Adrenal gland (tissue), 12 donors: Measurements from ENCODE around the gene MFN2. TPM values are rescaled to one million over a fixed set of nuclear protein-coding genes. Genes with fewer than 3 reads are reported as not detected.

Experiments used
- DNase-seq, 7 donors: peaks; one replicate each; pipeline ENCODE4 v3.0.0-alpha.2; 2019 to 2020
- H3K27ac ChIP-seq, 5 donors: fragments of 200-600 bp; sonication (generic) in 4 of 5; 1 replicate in 3 of 5; 2 replicates in 2 of 5; pipeline versions ENCODE4 v1.5.1 to v1.8.0; 2016 to 2020; ENCODE audit warnings: mild to moderate bottlenecking in 1 of 5
- H3K27me3 ChIP-seq: fragments of 200-600 bp; 2 replicates; pipeline ENCODE4 v1.8.0; 2021
- H3K36me3 ChIP-seq, 2 donors: fragments of 200-600 bp; replicated peaks in 1 of 2; 1 replicate in 1 of 2; 2 replicates in 1 of 2; pipeline versions ENCODE4 v1.5.1 to v1.8.0; 2018 to 2022
- H3K4me1 ChIP-seq, 2 donors: fragments of 200-600 bp; replicated peaks in 1 of 2; 1 replicate in 1 of 2; 2 replicates in 1 of 2; pipeline versions ENCODE4 v1.5.1 to v1.8.0; 2018 to 2021
- H3K4me3 ChIP-seq, 4 donors: fragments of 200-600 bp; sonication (generic) in 3 of 4; one replicate each; pipeline ENCODE4 v1.5.1; 2016 to 2018
- H3K9me3 ChIP-seq, 3 donors: fragments of 200-600 bp; sonication (generic) in 1 of 3; replicated peaks in 1 of 3; 1 replicate in 2 of 3; 2 replicates in 1 of 3; pipeline versions ENCODE4 v1.5.1 to v1.8.0; 2016 to 2021
- CTCF ChIP-seq, 6 experiments: fragments of 450-650 bp in 4 of 6; fragments of 200-600 bp in 2 of 6; sonication (generic) in 1 of 6; IDR thresholded peaks; 1 replicate in 5 of 6; 2 replicates in 1 of 6; pipeline versions ENCODE4 v1.5.1 to v1.8.0; 2016 to 2021; ENCODE audit warnings: antibody characterized with exemption in 6 of 6, mild to moderate bottlenecking in 2 of 6, moderate library complexity in 1 of 6
- POLR2A ChIP-seq, 2 donors: fragments of 450-650 bp; IDR thresholded peaks; one replicate each; pipeline ENCODE4 v1.6.1; 2017; ENCODE audit warnings: antibody characterized with exemption in 2 of 2, mild to moderate bottlenecking in 2 of 2, moderate library complexity in 1 of 2
- WGBS, 4 donors: extraction: QIAGEN DNeasy Blood & Tissue Kit in 2 of 4; methylation state at CpG; one replicate each; pipeline versions ENCODE4 v1.1.5 to v1.1.7; 2013 to 2017; 5-methylcytosine and 5-hydroxymethylcytosine counted together
- intact Hi-C, 2 donors: fragments of 100-400 bp; cut with DNase I; formaldehyde crosslinking; loops; one replicate each; pipeline versions ENCODE4 v1.14.1 to v1.15.0; 2022 to 2023
- polyA plus RNA-seq, 3 donors: library from polyadenylated mRNA; stranded (reverse); fragments of 200-250 nt in 2 of 3; fragments of 350-450 nt in 1 of 3; fragmentation: Illumina TruSeq in 1 of 3; extraction: RNeasy Lipid Tissue Mini Kit (QIAGEN cat#74804) in 1 of 3; gene quantifications; one replicate each; pipeline ENCODE4 v1.2.3, GENCODE V29; 2013 to 2014
- total RNA-seq, 9 donors: library from RNA; depleted of rRNA in 4 of 9; stranded (reverse); fragments of >200 nt in 4 of 9; fragments of 120-200 nt in 1 of 9; fragmentation: NEBNext Ultra II Directional in 1 of 9; extraction: Animal tissue kit (Norgen Biotek cat#: 25700) in 1 of 9; gene quantifications; one replicate each; pipeline versions ENCODE4 v1.1.0 to v1.2.4, GENCODE V29; 2013 to 2023
- donor health status: healthy with polysubstance abuse.
- donor health status: Bipolar disorder and iron deficiency.
- donor health status: DM: yes; HTN: yes; CAD: no.
- donor health status: DM: no; HTN: no; CAD: no.
- donor health status: DM: no; HTN: no; CAD: no.
- donor health status: DM: yes; HTN: yes; CAD: no.

The MFN2 gene
- total and polyA plus RNA-seq, 12 donors: 26.6 to 103 (median 63.5) TPM

GRCh38 chr1:12028248-12028647 is 48.0 kb downstream of the MFN2 start:
- H3K4me1 ChIP-seq: peaks cover 5 to 13% of the 10 kb centered on the region in 2 donors
- H3K27me3 ChIP-seq: no peaks in the 10 kb centered on the region
- 82 to 87% (median 84%) methylated on average over 8 of the region's 8 CpGs for WGBS, 4 donors
- no peak for TF ChIP-seq POLR2A (IDR thresholded peaks at IDR 0.05)
- no peak overlapping the region for H3K4me3 ChIP-seq
- peaks cover 0 to 40% of the 10 kb centered on the region in 2 donors for H3K36me3 ChIP-seq
- no peak for DNase-seq
- intact Hi-C loops: no loop called here
- H3K27ac ChIP-seq: no peak overlapping the region
- no peaks in the 10 kb centered on the region for H3K9me3 ChIP-seq

- H3K27ac ChIP-seq: no peak overlapping the region
- no peaks in the 10 kb centered on the region for H3K9me3 ChIP-seq
- TF ChIP-seq POLR2A (IDR thresholded peaks at IDR 0.05) (no peak), CTCF (IDR thresholded peaks at IDR 0.05) (no peak)
- intact Hi-C loops: no loop called here
- WGBS, 4 donors: 88 to 97% (median 96%) methylated on average over 6 to 19 of the region's 19 CpGs
- DNase-seq: no peak
- no peaks in the 10 kb centered on the region for H3K27me3 ChIP-seq
- peaks cover 0 to 39% of the 10 kb centered on the region in 2 donors for H3K36me3 ChIP-seq
- H3K4me3 ChIP-seq: no peak overlapping the region
- H3K4me1 ChIP-seq: peaks cover 5 to 13% of the 10 kb centered on the region in 2 donors
Observed at GRCh38 chr1:12028957-12029511, 48.8 kb downstream of the MFN2 start.

- peaks cover 0 to 31% of the 10 kb centered on the region in 2 donors for H3K36me3 ChIP-seq
- DNase-seq: no peak
- intact Hi-C loops: no loop called here
- WGBS, 4 donors: 87 to 100% (median 93%) methylated on average over 3 to 32 of the region's 32 CpGs
- H3K4me1 ChIP-seq: peaks cover 5 to 13% of the 10 kb centered on the region in 2 donors
- H3K27ac ChIP-seq: no peak overlapping the region
- H3K9me3 ChIP-seq: no peaks in the 10 kb centered on the region
- H3K27me3 ChIP-seq: no peaks in the 10 kb centered on the region
- TF ChIP-seq POLR2A (IDR thresholded peaks at IDR 0.05) (no peak), CTCF (IDR thresholded peaks at IDR 0.05) (no peak)
- no peak overlapping the region for H3K4me3 ChIP-seq
Observed at GRCh38 chr1:12029720-12030339, 49.6 kb downstream of the MFN2 start.

GRCh38 chr1:12031039-12031980 is 51.1 kb downstream of the MFN2 start:
- TF ChIP-seq POLR2A (IDR thresholded peaks at IDR 0.05): no peak
- TF ChIP-seq CTCF (IDR thresholded peaks at IDR 0.05): peak; percentile 24 to 54 (median 52)
- Histone ChIP-seq H3K36me3 (peaks cover 0 to 24% of the 10 kb centered on the region in 2 donors), H3K27ac (peak overlapping the region in 3 of 5 donors; percentile 46 to 56 (median 55)), H3K4me1 (peaks cover 5 to 13% of the 10 kb centered on the region in 2 donors), H3K27me3 (no peaks in the 10 kb centered on the region), H3K9me3 (no peaks in the 10 kb centered on the region), H3K4me3 (no peak overlapping the region)
- 62 to 94% (median 77%) methylated on average over 4 to 20 of the region's 20 CpGs for WGBS, 4 donors
- intact Hi-C loops: no loop called here
- peak in 6 of 7 donors; percentile 54 to 68 (median 64) for DNase-seq
